Measurements from ENCODE around the gene PPP1R10. TPM values are rescaled to one million over a fixed set of nuclear protein-coding genes. Genes with fewer than 3 reads are reported as not detected.
A peak's percentile ranks its signal among the peaks of the same experiment; 100 is the strongest.

The PPP1R10 gene
- total and polyA plus RNA-seq, 10 donors = 13.5 to 86.2 (median 67.2) TPM

GRCh38 chr6:30601436-30601814, 15.6 kb downstream of the PPP1R10 start:
- Histone ChIP-seq H3K9me3 (no peaks in the 10 kb centered on the region), H3K27me3 (replicated peaks in 1 of 7) (no peaks in the 10 kb centered on the region), H3K4me3 (no peak overlapping the region), H3K4me1 (peaks cover 0 to 61% (median 17%) of the 10 kb centered on the region in 6 donors), H3K36me3 (peaks cover 21 to 76% (median 62%) of the 10 kb centered on the region in 6 donors), H3K27ac (peak overlapping the region in 3 of 8 donors; percentile 1 to 21 (median 5))
- DNase-seq = no peak
- TF ChIP-seq CTCF (IDR thresholded peaks at IDR 0.05 in 8 of 11, conservative IDR thresholded peaks at IDR 0.05 in 3 of 11) (no peak), POLR2AphosphoS5 (IDR thresholded peaks at IDR 0.05) (no peak), POLR2A (IDR thresholded peaks at IDR 0.05) (no peak)
- WGBS, 5 donors = 35 to 57% (median 38%) methylated on average over 6 of the region's 6 CpGs
- intact Hi-C loops (cut with DNase I; ENCODE audit: low total_unique reads) = no loop called here

GRCh38 chr6:30600451-30600961, 16.5 kb downstream of the PPP1R10 start:
- Histone ChIP-seq H3K9me3 (no peaks in the 10 kb centered on the region), H3K4me1 (peaks cover 0 to 54% (median 16%) of the 10 kb centered on the region in 6 donors), H3K4me3 (no peak overlapping the region), H3K27ac (peak overlapping the region in 1 of 8 donors; percentile 21), H3K27me3 (replicated peaks in 1 of 7) (no peaks in the 10 kb centered on the region), H3K36me3 (peaks cover 21 to 69% (median 54%) of the 10 kb centered on the region in 6 donors)
- no peak for DNase-seq
- WGBS, 5 donors = 86 to 92% (median 88%) methylated on average over 10 of the region's 10 CpGs
- TF ChIP-seq CTCF (IDR thresholded peaks at IDR 0.05 in 8 of 11, conservative IDR thresholded peaks at IDR 0.05 in 3 of 11) (no peak), POLR2AphosphoS5 (IDR thresholded peaks at IDR 0.05) (peak in 2 of 3 donors; percentile 62 to 74)
- intact Hi-C loops (cut with DNase I; ENCODE audit: low total_unique reads) = no loop called here

GRCh38 chr6:30599625-30600324, 17.3 kb downstream of the PPP1R10 start:
- Histone ChIP-seq H3K4me3 (no peak overlapping the region), H3K4me1 (peaks cover 0 to 54% (median 16%) of the 10 kb centered on the region in 6 donors), H3K9me3 (no peaks in the 10 kb centered on the region), H3K27me3 (replicated peaks in 1 of 7) (no peaks in the 10 kb centered on the region), H3K27ac (peak overlapping the region in 1 of 8 donors; percentile 24), H3K36me3 (peaks cover 16 to 69% (median 50%) of the 10 kb centered on the region in 6 donors)
- intact Hi-C loops (cut with DNase I; ENCODE audit: low total_unique reads) = loop anchor here (5.0 kb wide), 2 partner anchors 57 to 117 kb away; no protein-coding TSS in a partner anchor
- peak; percentile 21 to 64 (median 53) for TF ChIP-seq POLR2AphosphoS5 (IDR thresholded peaks at IDR 0.05)
- no peak for TF ChIP-seq POLR2A (IDR thresholded peaks at IDR 0.05)
- TF ChIP-seq CTCF (IDR thresholded peaks at IDR 0.05 in 8 of 11, conservative IDR thresholded peaks at IDR 0.05 in 3 of 11) = no peak
- no peak for DNase-seq
- 75 to 88% (median 80%) methylated on average over 13 of the region's 13 CpGs for WGBS, 5 donors
